GM21526 (cell line): Measurements from ENCODE around the gene COL8A1.
"Not testable (repeated sequence)": the region's sequence is repeated elsewhere in the genome, so short reads cannot be mapped to it uniquely, and the experiment has no call there.

ENCODE experiments used
- ATAC-seq: cut with Tn5 transposase; IDR thresholded peaks from one replicate; pipeline ENCODE4 v1.9.1; 2021; ENCODE audit warnings: moderate library complexity; ENCODE audit not compliant: unreplicated experiment, low FRiP score

Gene COL8A1

DNA sequence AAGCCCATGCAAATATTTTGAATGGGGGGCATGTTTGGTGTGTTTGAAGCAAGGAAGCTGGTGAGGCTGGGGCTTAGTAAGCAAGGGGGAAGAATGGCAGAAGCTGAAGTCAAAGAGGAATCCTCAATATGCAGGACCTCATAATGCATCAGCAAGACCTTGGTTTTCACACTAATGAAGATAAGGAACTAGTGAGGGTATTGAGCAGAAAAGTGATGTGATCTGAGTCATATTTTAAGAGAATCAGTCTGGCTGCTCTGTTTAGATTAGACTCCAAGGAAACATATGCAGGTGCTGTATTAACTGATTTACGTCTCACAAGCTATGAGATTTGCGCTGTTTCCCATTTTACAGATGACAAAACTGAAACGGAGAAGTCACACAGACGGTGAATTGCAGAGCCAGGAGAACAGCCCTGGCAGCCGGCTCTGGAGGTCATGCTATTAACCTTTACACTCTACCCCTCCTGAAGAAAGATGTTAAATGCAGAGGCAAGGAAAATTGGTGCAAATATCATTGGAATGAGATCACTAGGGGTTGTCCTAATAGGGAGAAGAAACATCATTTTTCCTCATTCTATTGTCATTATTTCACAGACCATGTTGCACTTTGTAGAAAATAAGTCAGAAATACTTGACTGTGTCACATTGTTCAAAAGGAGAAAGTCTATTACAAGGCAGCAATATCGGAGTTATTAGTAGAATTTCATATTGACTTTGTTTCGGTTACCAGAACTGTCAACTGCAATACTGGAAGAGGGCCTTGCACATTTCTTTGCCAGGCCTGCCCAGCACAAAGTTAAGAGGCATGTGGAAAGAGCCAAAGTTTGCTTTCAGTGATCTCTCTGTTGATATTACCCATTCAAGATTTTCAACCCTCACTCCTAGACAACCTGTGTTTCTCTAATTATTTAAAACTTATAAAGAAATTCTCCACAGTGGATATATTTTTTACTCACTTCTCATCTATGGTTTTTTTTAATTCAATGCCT, 64.9 kb downstream of the COL8A1 start:
- no peak for ATAC-seq

DNA sequence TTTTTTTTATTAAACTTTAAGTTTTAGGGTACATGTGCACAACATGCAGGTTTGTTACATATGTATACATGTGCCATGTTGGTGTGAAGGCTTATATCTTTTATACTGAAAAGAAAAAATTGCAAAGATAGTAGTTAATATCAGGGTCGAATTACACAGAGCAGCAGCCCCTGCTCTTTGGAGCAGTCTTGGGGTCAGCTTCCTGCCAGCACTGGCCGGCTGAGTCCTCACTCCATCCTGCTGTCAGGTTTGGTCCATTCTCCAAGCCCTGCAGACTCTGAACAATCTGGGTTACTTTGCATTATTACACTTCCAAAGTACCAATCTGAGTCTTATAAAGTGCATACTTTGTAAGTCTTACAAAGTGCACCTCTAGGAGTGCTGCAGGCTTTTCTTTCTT, 66.0 kb downstream of the COL8A1 start:
- ATAC-seq = no peak

GRCh38 chr3:99706410-99706809, 68.0 kb downstream of the COL8A1 start:
- ATAC-seq = no peak

DNA sequence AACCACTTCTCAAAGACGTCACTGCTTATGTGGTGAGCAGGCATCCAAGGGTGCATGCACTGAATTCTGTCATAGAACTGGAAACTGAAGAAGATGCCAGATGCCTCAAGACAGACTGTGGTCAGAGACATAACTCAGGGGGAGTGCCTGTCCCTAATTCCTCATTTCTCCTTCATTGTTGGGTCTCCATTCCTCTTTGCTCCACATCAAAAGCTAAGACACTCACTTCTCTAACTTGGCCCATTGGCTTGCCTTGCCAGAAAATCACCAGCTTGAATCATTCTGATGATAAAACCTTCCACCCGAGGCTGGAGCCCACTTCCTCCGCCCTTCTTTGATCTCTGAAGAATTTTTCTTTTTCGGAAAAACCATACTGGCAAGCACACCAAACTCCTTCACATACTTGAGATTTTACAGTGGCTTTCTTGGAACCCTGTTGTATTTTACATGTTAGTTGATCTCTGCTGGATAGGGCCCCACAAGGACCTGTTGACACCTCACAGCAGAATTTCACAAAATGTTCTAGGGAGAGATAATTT, 69.9 kb downstream of the COL8A1 start:
- no peak for ATAC-seq

DNA sequence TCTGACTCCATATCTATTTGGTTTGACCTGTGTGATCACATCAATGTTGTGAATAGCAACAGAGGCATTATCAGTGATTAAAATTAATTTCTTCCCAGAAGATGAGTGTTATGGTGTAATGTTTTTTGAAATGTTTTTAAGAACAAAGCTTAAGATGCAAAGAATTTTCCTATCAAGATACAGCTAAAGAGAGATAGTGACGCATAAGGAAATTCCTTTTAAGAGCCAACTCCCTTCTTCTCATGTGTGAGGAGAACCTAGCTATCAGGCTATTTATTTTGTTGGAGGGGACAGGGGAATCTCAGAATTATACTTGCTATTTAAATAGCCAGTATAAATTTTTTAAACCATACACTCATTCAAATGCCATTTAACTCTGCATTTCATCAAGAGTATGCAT, 71.3 kb downstream of the COL8A1 start:
- no peak for ATAC-seq

GRCh38 chr3:99710094-99710493, 71.7 kb downstream of the COL8A1 start:
- ATAC-seq = no peak

GRCh38 chr3:99711351-99711750, 73.0 kb downstream of the COL8A1 start:
- ATAC-seq = no peak

DNA sequence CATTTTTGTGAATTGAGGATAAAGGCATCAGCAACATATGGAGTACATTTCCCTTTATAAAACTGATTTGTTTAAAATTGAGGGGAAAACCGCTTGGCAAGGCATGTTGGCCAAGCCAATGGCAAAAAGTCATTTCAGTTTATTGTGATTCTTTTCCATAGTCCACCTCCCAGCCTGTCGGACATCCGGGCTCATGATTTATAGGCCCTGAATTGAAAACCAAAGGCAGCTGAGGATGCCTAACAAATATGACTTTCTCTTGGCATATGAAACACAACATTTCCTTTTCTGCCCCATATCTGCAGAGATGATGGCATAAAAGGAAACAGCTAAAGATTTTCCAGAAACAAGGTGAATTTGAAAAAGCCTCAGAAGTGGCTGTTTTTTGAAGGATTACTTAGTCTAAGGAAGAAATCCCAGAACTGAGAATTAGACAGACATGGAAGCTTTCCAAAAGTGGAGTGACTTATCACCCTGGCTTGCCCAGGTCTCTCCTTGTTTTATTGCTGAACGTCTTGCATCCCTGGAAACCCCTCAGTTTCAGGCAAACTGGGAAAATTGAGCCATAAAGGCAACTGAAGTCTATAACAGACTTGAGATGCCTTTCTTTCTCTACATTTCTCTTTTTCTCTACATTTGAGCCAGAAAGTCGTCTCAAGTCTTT, 74.0 kb downstream of the COL8A1 start:
- ATAC-seq = no peak

DNA sequence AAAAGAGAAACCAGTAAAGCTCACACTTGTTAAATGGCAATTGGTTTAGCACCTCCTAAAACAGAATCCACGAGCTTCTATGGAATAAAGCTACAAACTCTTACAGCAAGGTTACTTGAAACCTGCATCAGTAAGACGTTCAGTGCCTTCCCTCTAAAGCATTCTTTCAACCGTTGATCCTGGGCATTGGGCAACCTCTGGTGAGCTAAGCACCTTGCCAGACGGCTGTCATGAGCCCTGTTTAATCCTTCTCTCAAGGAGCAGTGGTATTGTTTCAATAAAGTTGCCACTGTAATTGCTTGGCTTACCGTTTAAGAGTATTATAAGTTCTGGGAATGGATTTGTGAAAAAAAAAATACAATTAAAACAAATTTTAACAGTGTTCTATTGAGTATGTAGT, 75.0 kb downstream of the COL8A1 start:
- no peak for ATAC-seq

- no peak for ATAC-seq
Measured at GRCh38 chr3:99714146-99714545, 75.8 kb downstream of the COL8A1 start.

GRCh38 chr3:99714575-99714974, 76.2 kb downstream of the COL8A1 start:
- no peak for ATAC-seq

GRCh38 chr3:99716463-99716995, 78.1 kb downstream of the COL8A1 start:
- no peak for ATAC-seq

DNA sequence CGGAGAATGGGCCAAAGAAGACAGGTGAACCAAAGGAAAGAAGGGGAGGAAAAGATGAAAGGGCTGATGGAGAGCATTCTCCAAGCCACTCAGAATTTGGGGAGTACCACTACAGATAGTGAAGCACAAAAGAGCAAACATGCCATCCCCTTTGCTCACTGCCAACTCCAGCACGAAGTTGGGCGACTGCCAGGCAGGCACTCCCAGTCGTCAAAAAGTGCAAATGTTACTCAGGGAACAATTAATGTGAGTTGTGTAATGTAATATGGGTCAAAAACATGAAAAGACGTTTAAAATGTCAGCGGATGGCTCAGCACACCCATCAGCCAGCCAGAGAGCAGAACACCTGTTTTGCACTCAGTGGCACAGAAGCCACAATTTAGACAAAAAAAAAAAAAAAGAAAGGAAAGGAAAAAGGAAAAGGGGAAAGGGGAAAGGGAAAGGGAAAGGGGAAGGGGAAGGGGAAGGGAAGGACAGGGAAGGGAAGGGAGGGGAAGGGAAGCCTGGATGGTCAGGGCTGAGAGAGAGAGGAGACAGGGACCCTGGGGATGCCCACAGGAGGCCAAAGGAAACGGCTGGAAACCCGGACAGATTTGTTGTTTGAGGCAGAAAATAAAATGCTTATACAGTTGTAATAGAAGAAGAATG, 82.7 kb downstream of the COL8A1 start:
- no peak for ATAC-seq

DNA sequence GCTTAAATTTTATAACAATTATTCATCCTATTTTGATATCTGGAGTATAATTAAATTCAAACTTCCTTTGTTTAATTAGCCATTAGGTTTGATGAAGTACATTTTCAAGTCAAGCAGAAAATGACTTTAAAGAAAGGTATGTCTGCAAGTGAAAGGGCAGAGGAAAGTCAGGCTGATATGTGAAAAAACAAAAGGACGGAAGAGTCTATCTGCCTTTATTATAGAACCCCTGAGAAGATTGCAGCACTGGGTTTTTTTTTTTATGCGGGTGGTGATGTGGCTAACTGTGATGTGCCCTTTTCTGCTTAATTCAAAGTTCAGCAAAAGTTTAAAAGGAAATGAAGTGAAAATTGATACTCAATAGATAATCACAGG, 83.2 kb downstream of the COL8A1 start:
- no peak for ATAC-seq

DNA sequence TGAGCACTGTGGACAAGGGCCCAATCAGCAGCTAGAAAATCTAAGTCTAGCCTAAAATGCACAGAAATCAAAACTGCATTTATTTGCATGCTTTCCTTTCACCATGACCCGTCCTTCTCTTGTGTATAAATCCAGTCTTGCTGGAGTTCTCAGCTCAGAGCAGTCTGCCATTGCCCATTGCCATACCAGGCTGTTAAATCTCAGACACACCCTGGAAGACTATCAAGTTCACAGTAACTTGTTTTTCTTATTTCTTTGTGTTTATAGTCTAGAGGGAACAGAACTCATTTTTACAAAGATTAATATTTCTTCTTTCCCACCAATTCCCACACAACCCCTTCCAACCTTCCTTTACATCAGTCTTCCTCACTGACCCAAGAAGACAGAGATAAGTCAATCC, 85.9 kb downstream of the COL8A1 start:
- no peak for ATAC-seq

DNA sequence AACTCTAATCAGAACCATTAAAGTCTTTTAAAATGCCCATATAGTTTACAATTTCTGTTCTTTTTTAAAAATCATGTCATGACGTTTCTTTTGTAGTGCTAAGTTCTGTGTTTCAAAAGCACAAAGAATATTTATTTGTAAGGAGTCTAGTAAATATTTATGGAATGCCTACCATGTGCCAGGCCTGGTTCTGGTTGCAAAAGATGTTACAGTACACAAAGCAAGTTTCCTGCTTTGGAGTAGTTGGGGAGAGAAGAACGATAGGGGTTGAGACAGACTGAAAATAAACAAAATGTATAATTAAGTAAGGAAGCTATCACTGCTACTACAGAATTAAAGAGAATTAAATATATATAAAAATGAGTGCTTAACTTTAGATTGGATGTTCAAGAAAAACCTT, 92.5 kb downstream of the COL8A1 start:
- ATAC-seq = no peak

DNA sequence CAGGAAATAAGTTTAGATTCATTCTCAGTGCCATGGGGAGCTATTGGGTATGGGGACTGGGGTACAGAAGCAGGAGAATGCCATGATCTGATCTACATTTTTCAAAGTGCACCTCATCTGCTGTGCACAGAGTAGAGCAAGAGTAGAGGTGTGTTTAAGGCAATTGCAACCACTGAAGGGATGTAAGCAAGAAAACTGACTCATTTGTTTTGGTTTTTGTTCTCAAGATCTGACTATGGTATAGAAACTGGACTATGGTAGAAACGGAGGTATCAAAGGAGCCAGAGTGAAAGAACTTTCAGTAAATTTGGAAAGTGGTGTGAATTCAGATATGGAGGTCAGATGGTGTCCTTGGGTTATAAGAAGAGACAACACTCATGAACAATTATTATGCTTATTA, 93.1 kb downstream of the COL8A1 start:
- no peak for ATAC-seq

GRCh38 chr3:99740371-99740770, 102.0 kb downstream of the COL8A1 start:
- ATAC-seq = not testable (repeated sequence)

GRCh38 chr3:99741588-99741987, 103.2 kb downstream of the COL8A1 start:
- ATAC-seq = no peak

- no peak for ATAC-seq
Measured at GRCh38 chr3:99747915-99748314, 109.5 kb downstream of the COL8A1 start.

- ATAC-seq = no peak
Measured at GRCh38 chr3:99751649-99752048, 113.3 kb downstream of the COL8A1 start.
